Measurements from ENCODE around the gene CECR2.

The CECR2 gene

GRCh38 chr22:17434856-17435255, 65.6 kb downstream of the CECR2 start:
- H3K4me3 ChIP-seq (ENCODE audit: low read depth, low read length), result no peak overlapping the region
- TF ChIP-seq CTCF (IDR thresholded peaks at IDR 0.05; ENCODE audit: low read depth, low read length), result no peak

GRCh38 chr22:17435375-17435774, 66.1 kb downstream of the CECR2 start:
- no peak overlapping the region for H3K4me3 ChIP-seq (ENCODE audit: low read depth, low read length)
- TF ChIP-seq CTCF (IDR thresholded peaks at IDR 0.05; ENCODE audit: low read depth, low read length), result no peak

GRCh38 chr22:17436382-17436980, 67.2 kb downstream of the CECR2 start:
- TF ChIP-seq CTCF (IDR thresholded peaks at IDR 0.05; ENCODE audit: low read depth, low read length), result no peak
- H3K4me3 ChIP-seq (ENCODE audit: low read depth, low read length), result no peak overlapping the region

- no peak overlapping the region for H3K4me3 ChIP-seq (ENCODE audit: low read depth, low read length)
- no peak for TF ChIP-seq CTCF (IDR thresholded peaks at IDR 0.05; ENCODE audit: low read depth, low read length)
These were observed 67.7 kb downstream of the CECR2 start for GRCh38 chr22:17436981-17437412.

GRCh38 chr22:17438026-17438425, 68.8 kb downstream of the CECR2 start:
- no peak for TF ChIP-seq CTCF (IDR thresholded peaks at IDR 0.05; ENCODE audit: low read depth, low read length)
- no peak overlapping the region for H3K4me3 ChIP-seq (ENCODE audit: low read depth, low read length)

- no peak overlapping the region for H3K4me3 ChIP-seq (ENCODE audit: low read depth, low read length)
- TF ChIP-seq CTCF (IDR thresholded peaks at IDR 0.05; ENCODE audit: low read depth, low read length), result no peak
These were observed 72.1 kb downstream of the CECR2 start for GRCh38 chr22:17441326-17441725.

- H3K4me3 ChIP-seq (ENCODE audit: low read depth, low read length), result no peak overlapping the region
- no peak for TF ChIP-seq CTCF (IDR thresholded peaks at IDR 0.05; ENCODE audit: low read depth, low read length)
These were observed 74.3 kb downstream of the CECR2 start for GRCh38 chr22:17443405-17444203.

All from WI38 (cell line).